Endothelial cell of umbilical vein (primary cell): ENCODE measurements around the gene DPH1. TPM values are rescaled to one million over a fixed set of nuclear protein-coding genes. Genes with fewer than 3 reads are reported as not detected.

Experiments
- BruUV-seq: library from RNA; stranded (reverse); fragments of 400-500 nt; replicated peaks from 2 replicates; lab custom pipeline; 2021; lab: Mats Ljungman, UMichigan
- CTCF ChIA-PET: fragments of 300-600, 350-600 bp; sonication (Branson Sonifier 250); formaldehyde crosslinking; loops from one replicate; lab custom pipeline; 2021; ENCODE audit warnings: antibody characterized with exemption, inconsistent platforms; lab: Charles Lee
- POLR2A ChIA-PET: fragments of 300-600, 350-600 bp; sonication (Branson Sonifier 250); formaldehyde crosslinking; loops from one replicate; lab custom pipeline; 2021; ENCODE audit warnings: antibody characterized with exemption, inconsistent platforms; lab: Charles Lee
- DNase-seq: peaks from one replicate; pipeline ENCODE4 v3.0.0-alpha.2; 2011; ENCODE audit warnings: low read depth, low spot score
- FAIRE-seq: peaks from 2 replicates; lab custom pipeline; 2011; peaks lifted over from hg19 to GRCh38; lab: Jason Lieb, UNC
- H2AFZ ChIP-seq: 2 replicates; pipeline ENCODE4 v1.6.0; 2012; ENCODE audit warnings: low read depth, low read length, control low read depth, inconsistent platforms
- H3K27ac ChIP-seq: 2 replicates; pipeline ENCODE4 v1.5.1; 2011; ENCODE audit warnings: low read depth, mild to moderate bottlenecking, control low read depth, low read length, moderate library complexity; ENCODE audit not compliant: insufficient read depth
- H3K27me3 ChIP-seq, 2 experiments: 2 replicates each; pipeline versions ENCODE4 v1.6.0 to v1.6.1; 2011; ENCODE audit warnings: low read length in 2 of 2, mixed read lengths in 1 of 2; ENCODE audit not compliant: control insufficient read depth in 2 of 2, insufficient read depth in 2 of 2
- H3K36me3 ChIP-seq, 2 experiments: 2 replicates in 1 of 2; 3 replicates in 1 of 2; pipeline ENCODE4 v1.5.1; 2011; ENCODE audit warnings: low read length in 2 of 2, mild to moderate bottlenecking in 1 of 2, moderate library complexity in 1 of 2; ENCODE audit not compliant: control insufficient read depth in 2 of 2, insufficient read depth in 2 of 2; ENCODE audit errors: extremely low read depth in 1 of 2
- H3K4me1 ChIP-seq: 3 replicates; pipeline ENCODE4 v1.5.1; 2011; ENCODE audit warnings: mild to moderate bottlenecking, low read length; ENCODE audit not compliant: control insufficient read depth, insufficient read depth; ENCODE audit errors: extremely low read depth
- H3K4me2 ChIP-seq: 2 replicates; pipeline ENCODE4 v1.6.1; 2011; ENCODE audit warnings: low read length, control low read depth, mixed read lengths; ENCODE audit not compliant: insufficient read depth
- H3K4me3 ChIP-seq, 3 experiments: fragments of 200-600 bp in 1 of 3; sonication (generic), shearing (Covaris generic) in 1 of 3; replicated peaks in 1 of 3; 2 replicates each; pipeline ENCODE4 v1.5.1; 2011 to 2016; ENCODE audit warnings: control low read depth in 3 of 3, low read length in 3 of 3, mild to moderate bottlenecking in 2 of 3, inconsistent platforms in 1 of 3, low read depth in 1 of 3, moderate library complexity in 1 of 3; ENCODE audit not compliant: insufficient read depth in 1 of 3
- H3K79me2 ChIP-seq: 2 replicates; pipeline ENCODE4 v1.6.0; 2012; ENCODE audit warnings: low read length, inconsistent platforms; ENCODE audit not compliant: control insufficient read depth, insufficient read depth
- H3K9ac ChIP-seq: replicated peaks from 2 replicates; pipeline ENCODE3; 2011; ENCODE audit warnings: low read length, control low read depth; ENCODE audit not compliant: insufficient read depth; ENCODE audit errors: extremely low read depth
- H3K9me1 ChIP-seq: replicated peaks from 3 replicates; pipeline ENCODE4 v1.6.0; 2011; ENCODE audit warnings: mild to moderate bottlenecking, low read length; ENCODE audit not compliant: control insufficient read depth, insufficient read depth; ENCODE audit errors: extremely low read depth
- H3K9me3 ChIP-seq: replicated peaks from 2 replicates; pipeline ENCODE4 v1.5.1; 2012; ENCODE audit warnings: low read length, inconsistent platforms; ENCODE audit not compliant: control insufficient read depth, insufficient read depth
- H4K20me1 ChIP-seq: replicated peaks from 2 replicates; pipeline ENCODE3; 2011; ENCODE audit warnings: mild to moderate bottlenecking, low read length; ENCODE audit not compliant: control insufficient read depth, insufficient read depth; ENCODE audit errors: extremely low read depth
- CTCF ChIP-seq, 2 donors: IDR thresholded peaks; 1 replicate in 1 of 2; 2 replicates in 1 of 2; pipeline ENCODE4 v1.5.1; 2011; ENCODE audit warnings: low read length in 2 of 2, mild to moderate bottlenecking in 2 of 2, moderate library complexity in 2 of 2, control low read depth in 1 of 2, inconsistent platforms in 1 of 2, low read depth in 1 of 2; ENCODE audit not compliant: insufficient read depth in 1 of 2; ENCODE audit errors: extremely low read depth in 1 of 2
- EZH2 ChIP-seq: IDR thresholded peaks from 2 replicates; pipeline ENCODE4 v1.6.1; 2012; ENCODE audit warnings: borderline replicate concordance, low read depth, mild to moderate bottlenecking, moderate library complexity, low read length, inconsistent platforms; ENCODE audit not compliant: severe bottlenecking
- FOS ChIP-seq: IDR thresholded peaks from 2 replicates; pipeline ENCODE4 v1.6.1; 2011; ENCODE audit warnings: mild to moderate bottlenecking, low read length, moderate library complexity, borderline replicate concordance; ENCODE audit not compliant: insufficient read depth
- GATA2 ChIP-seq: IDR thresholded peaks from 2 replicates; pipeline ENCODE4 v1.7.0; 2011; ENCODE audit warnings: low read depth, mild to moderate bottlenecking, moderate library complexity, mixed read lengths, low read length; ENCODE audit not compliant: insufficient read length, insufficient read depth
- JUN ChIP-seq: IDR thresholded peaks from 2 replicates; pipeline ENCODE4 v1.6.1; 2011; ENCODE audit warnings: borderline replicate concordance, low read depth; ENCODE audit not compliant: insufficient read length, insufficient read depth
- MAX ChIP-seq: IDR thresholded peaks from 2 replicates; pipeline ENCODE4 v1.6.1; 2011; ENCODE audit not compliant: insufficient read depth, insufficient read length
- MYC ChIP-seq: IDR thresholded peaks from one replicate; pipeline ENCODE4 v1.6.1; 2011; ENCODE audit warnings: mild to moderate bottlenecking, low read depth, low read length
- POLR2A ChIP-seq: IDR thresholded peaks from 2 replicates; pipeline ENCODE4 v1.6.1; 2012; ENCODE audit warnings: low read depth, mild to moderate bottlenecking, control low read depth, low read length
- POLR2AphosphoS5 ChIP-seq: IDR thresholded peaks from 2 replicates; pipeline ENCODE4 v1.6.1; 2012; ENCODE audit warnings: low read depth, mild to moderate bottlenecking, control low read depth, low read length, moderate library complexity; ENCODE audit not compliant: insufficient read depth
- dilution Hi-C: fragments of 300-500 bp; cut with MboI; formaldehyde crosslinking; loops from one replicate; pipeline ENCODE4 v1.15.0; 2019; ENCODE audit warnings: low sequenced_read_pairs; ENCODE audit not compliant: extremely low pct_ligation_motif_present
- intact Hi-C: fragments of 100-400 bp; cut with micrococcal nuclease; formaldehyde crosslinking; loops from one replicate; pipeline ENCODE4 v1.10.0; 2022
- polyA plus RNA-seq, 4 experiments: library from polyadenylated mRNA; depleted of rRNA in 3 of 4; stranded (reverse) in 3 of 4; unstranded in 1 of 4; fragments of >200 nt; gene quantifications; 2 replicates each; pipeline versions ENCODE4 v1.2.1 to v1.2.3, GENCODE V29; 2011 to 2012; ENCODE audit warnings: missing spikeins in 1 of 4
- total RNA-seq: library from RNA; stranded (reverse); gene quantifications from 2 replicates; pipeline ENCODE4 v1.2.3, GENCODE V29; 2021

Gene DPH1
- total and polyA plus RNA-seq, 2 donors (not counting 3 experiments of a cell fraction or from before 2014, with no cell fraction given) = 37.8 to 45.6 TPM

GRCh38 chr17:2051061-2051932, 21.3 kb downstream of the DPH1 start:
- no peak overlapping the region for H3K4me2 ChIP-seq
- no peak for DNase-seq
- POLR2A ChIA-PET = no interaction called here

GRCh38 chr17:2051933-2052559, 22.1 kb downstream of the DPH1 start:
- ChIA-PET POLR2A (no interaction called here), CTCF (interaction anchor here (0.9 to 2.7 kb wide), 5 partner anchors 41 to 301 kb away, joined by 3 to 27 read pairs (median 3); no protein-coding TSS in a partner anchor)
- Histone ChIP-seq H3K27me3 (peaks cover 2 to 11% of the 10 kb centered on the region in 2 experiments), H3K4me2 (no peak overlapping the region), H4K20me1 (no peaks in the 10 kb centered on the region), H3K9me3 (no peaks in the 10 kb centered on the region), H2AFZ (no peak overlapping the region), H3K9me1 (no peaks in the 10 kb centered on the region), H3K36me3 (no peaks in the 10 kb centered on the region), H3K9ac (no peak overlapping the region), H3K4me3 (no peak overlapping the region), H3K79me2 (peaks cover 11% of the 10 kb centered on the region), H3K4me1 (peaks cover 25% of the 10 kb centered on the region), H3K27ac (no peak overlapping the region)
- dilution Hi-C loops = no loop called here
- intact Hi-C loops = loop anchor here (5.0 kb wide), 2 partner anchors 285 to 365 kb away; partner anchors contain the start of genes SGSM2 and TSR1
- TF ChIP-seq CTCF (IDR thresholded peaks at IDR 0.05; ENCODE audit: extremely low read depth in 1 of 2, insufficient read depth in 1 of 2, low read depth in 1 of 2, low read length in 2 of 2) = no peak
- TF ChIP-seq MYC = no peak
- TF ChIP-seq GATA2 = no peak
- TF ChIP-seq JUN = no peak
- no peak for TF ChIP-seq MAX
- TF ChIP-seq EZH2 = no peak
- no peak for TF ChIP-seq FOS
- no peak for TF ChIP-seq POLR2AphosphoS5
- no peak for TF ChIP-seq POLR2A
- no peak for FAIRE-seq
- BruUV-seq = no TSS peak
- no peak for DNase-seq

More at GRCh38 chr17:2051061-2051932, 21.3 kb downstream of the DPH1 start:
- Histone ChIP-seq H3K9me1 (no peaks in the 10 kb centered on the region), H4K20me1 (no peaks in the 10 kb centered on the region), H2AFZ (no peak overlapping the region), H3K4me1 (peaks cover 25% of the 10 kb centered on the region), H3K36me3 (no peaks in the 10 kb centered on the region), H3K4me3 (peak overlapping the region in 1 of 3 experiments; percentile 40), H3K27me3 (peaks cover 2 to 11% of the 10 kb centered on the region in 2 experiments), H3K79me2 (peaks cover 5% of the 10 kb centered on the region), H3K27ac (no peak overlapping the region), H3K9ac (no peak overlapping the region), H3K9me3 (no peaks in the 10 kb centered on the region)
- TF ChIP-seq JUN (no peak), EZH2 (peak; percentile 76)
- FAIRE-seq = no peak
- BruUV-seq = no TSS peak
- intact Hi-C loops (loop anchor here (5.0 kb wide), 2 partner anchors 286 to 366 kb away; partner anchors contain the start of genes SGSM2 and TSR1), dilution Hi-C loops (no loop called here)
- CTCF ChIA-PET = interaction anchor here (0.9 to 2.7 kb wide), 5 partner anchors 42 to 302 kb away, joined by 3 to 27 read pairs (median 3); no protein-coding TSS in a partner anchor
